BLaER1 treated with 17β-estradiol and CSF1 and Interleukin-3, amounts not matched to agents 10 nM and 100 nM (cell line): ENCODE results near the gene MAP3K7.

ENCODE experiments used
- H3K27ac ChIP-seq, 11 experiments: shearing (Covaris generic); formaldehyde crosslinking; 2 replicates each; pipeline ENCODE4 v1.8.1; 2022
- H3K27me3 ChIP-seq, 11 experiments: shearing (Covaris generic); formaldehyde crosslinking; 2 replicates each; pipeline ENCODE4 v1.8.1; 2022
- H3K36me3 ChIP-seq, 11 experiments: shearing (Covaris generic); formaldehyde crosslinking; 2 replicates each; pipeline ENCODE4 v1.8.1; 2022
- H3K4me1 ChIP-seq, 10 experiments: shearing (Covaris generic); formaldehyde crosslinking; 2 replicates each; pipeline ENCODE4 v1.8.1; 2022
- H3K4me2 ChIP-seq, 11 experiments: shearing (Covaris generic); formaldehyde crosslinking; 2 replicates each; pipeline ENCODE4 v1.8.1; 2022
- H3K4me3 ChIP-seq, 10 experiments: shearing (Covaris generic); formaldehyde crosslinking; 2 replicates each; pipeline ENCODE4 v1.8.1; 2022
- H3K9ac ChIP-seq, 11 experiments: shearing (Covaris generic); formaldehyde crosslinking; 2 replicates each; pipeline ENCODE4 v1.8.1; 2022
- H3K9me3 ChIP-seq, 11 experiments: shearing (Covaris generic); formaldehyde crosslinking; replicated peaks in 1 of 11; 2 replicates each; pipeline ENCODE4 v1.8.1; 2022
- H4K20me1 ChIP-seq, 11 experiments: shearing (Covaris generic); formaldehyde crosslinking; 2 replicates each; pipeline ENCODE4 v1.8.1; 2022
- Cebpa-rat ChIP-seq, 11 experiments: shearing (Covaris generic); IDR thresholded peaks; 2 replicates each; pipeline ENCODE4 v1.8.1; 2022

Gene MAP3K7

GRCh38 chr6:90497411-90497810 lies 89.5 kb downstream of the MAP3K7 start:
- H3K36me3 ChIP-seq: no peaks in the 10 kb centered on the region
- H3K4me1 ChIP-seq: peaks cover 14 to 23% (median 21%) of the 10 kb centered on the region in 10 experiments
- H3K27me3 ChIP-seq: no peaks in the 10 kb centered on the region
- H3K4me2 ChIP-seq: no peak overlapping the region
- no peak overlapping the region for H3K4me3 ChIP-seq
- no peak overlapping the region for H3K9ac ChIP-seq
- H3K9me3 ChIP-seq: no peaks in the 10 kb centered on the region
- no peaks in the 10 kb centered on the region for H4K20me1 ChIP-seq
- no peak for TF ChIP-seq Cebpa-rat (IDR thresholded peaks at IDR 0.05)
- H3K27ac ChIP-seq: no peak overlapping the region

GRCh38 chr6:90496258-90497016 lies 90.4 kb downstream of the MAP3K7 start:
- H3K27me3 ChIP-seq: no peaks in the 10 kb centered on the region
- no peak overlapping the region for H3K9ac ChIP-seq
- no peaks in the 10 kb centered on the region for H3K36me3 ChIP-seq
- no peak overlapping the region for H3K4me3 ChIP-seq
- peaks cover 14 to 29% (median 23%) of the 10 kb centered on the region in 10 experiments for H3K4me1 ChIP-seq
- no peak for TF ChIP-seq Cebpa-rat (IDR thresholded peaks at IDR 0.05)
- no peak overlapping the region for H3K27ac ChIP-seq
- H4K20me1 ChIP-seq: no peaks in the 10 kb centered on the region
- H3K4me2 ChIP-seq: no peak overlapping the region
- H3K9me3 ChIP-seq: no peaks in the 10 kb centered on the region

GRCh38 chr6:90495216-90495817 lies 91.6 kb downstream of the MAP3K7 start:
- Histone ChIP-seq H4K20me1 (no peaks in the 10 kb centered on the region), H3K4me2 (no peak overlapping the region), H3K4me1 (peaks cover 14 to 29% (median 23%) of the 10 kb centered on the region in 10 experiments), H3K4me3 (no peak overlapping the region), H3K36me3 (no peaks in the 10 kb centered on the region), H3K9ac (no peak overlapping the region), H3K27me3 (no peaks in the 10 kb centered on the region), H3K27ac (no peak overlapping the region), H3K9me3 (no peaks in the 10 kb centered on the region)
- TF ChIP-seq Cebpa-rat (IDR thresholded peaks at IDR 0.05): no peak

GRCh38 chr6:90494067-90494780 lies 92.6 kb downstream of the MAP3K7 start:
- Histone ChIP-seq H3K27ac (peak overlapping the region in 9 of 11 experiments; percentile 47 to 73 (median 61); a peak in 18 of 22 replicates), H4K20me1 (no peaks in the 10 kb centered on the region), H3K27me3 (no peaks in the 10 kb centered on the region), H3K9me3 (no peaks in the 10 kb centered on the region), H3K4me3 (no peak overlapping the region), H3K4me2 (peak overlapping the region; percentile 28 to 67 (median 61); a peak in 20 of 22 replicates), H3K9ac (0 out of 22 replicates have a peak overlapping the region, but pooled peaks of 1 of the 11 experiments have one; percentile 7), H3K36me3 (no peaks in the 10 kb centered on the region), H3K4me1 (peaks cover 14 to 29% (median 23%) of the 10 kb centered on the region in 10 experiments)
- no peak for TF ChIP-seq Cebpa-rat (IDR thresholded peaks at IDR 0.05)

GRCh38 chr6:90493332-90493731 lies 93.5 kb downstream of the MAP3K7 start:
- H3K9ac ChIP-seq: 0 out of 22 replicates have a peak overlapping the region, but pooled peaks of 2 of the 11 experiments have one; percentile 7 to 26
- no peak overlapping the region for H3K4me3 ChIP-seq
- H4K20me1 ChIP-seq: no peaks in the 10 kb centered on the region
- no peak for TF ChIP-seq Cebpa-rat (IDR thresholded peaks at IDR 0.05)
- peak overlapping the region; percentile 49 to 67 (median 61) for H3K4me2 ChIP-seq
- H3K9me3 ChIP-seq: no peaks in the 10 kb centered on the region
- H3K27ac ChIP-seq: peak overlapping the region in 9 of 11 experiments; percentile 47 to 73 (median 61); a peak in 18 of 22 replicates
- peaks cover 14 to 29% (median 23%) of the 10 kb centered on the region in 10 experiments for H3K4me1 ChIP-seq
- no peaks in the 10 kb centered on the region for H3K36me3 ChIP-seq
- H3K27me3 ChIP-seq: no peaks in the 10 kb centered on the region

GRCh38 chr6:90492798-90493197 lies 94.1 kb downstream of the MAP3K7 start:
- Histone ChIP-seq H4K20me1 (no peaks in the 10 kb centered on the region), H3K9me3 (no peaks in the 10 kb centered on the region), H3K27ac (peak overlapping the region in 9 of 11 experiments; percentile 31 to 73 (median 60); a peak in 17 of 22 replicates), H3K4me1 (peaks cover 14 to 29% (median 23%) of the 10 kb centered on the region in 10 experiments), H3K9ac (peak overlapping the region in 1 of 11 experiments; percentile 26; a peak in 1 of 22 replicates), H3K27me3 (no peaks in the 10 kb centered on the region), H3K4me3 (no peak overlapping the region), H3K4me2 (peak overlapping the region; percentile 49 to 67 (median 61); a peak in 20 of 22 replicates), H3K36me3 (no peaks in the 10 kb centered on the region)
- TF ChIP-seq Cebpa-rat (IDR thresholded peaks at IDR 0.05): no peak

- Histone ChIP-seq H4K20me1 (no peaks in the 10 kb centered on the region), H3K9ac (no peak overlapping the region), H3K4me2 (peak overlapping the region in 8 of 11 experiments; percentile 52 to 67 (median 64); a peak in 8 of 22 replicates), H3K36me3 (no peaks in the 10 kb centered on the region), H3K4me3 (no peak overlapping the region), H3K4me1 (peaks cover 14 to 29% (median 23%) of the 10 kb centered on the region in 10 experiments), H3K9me3 (no peaks in the 10 kb centered on the region), H3K27ac (peak overlapping the region in 5 of 11 experiments; percentile 56 to 73 (median 64); a peak in 7 of 22 replicates), H3K27me3 (no peaks in the 10 kb centered on the region)
- TF ChIP-seq Cebpa-rat (IDR thresholded peaks at IDR 0.05): no peak
Measured at GRCh38 chr6:90492369-90492768, 94.5 kb downstream of the MAP3K7 start.

GRCh38 chr6:90490030-90490716 lies 96.7 kb downstream of the MAP3K7 start:
- H3K36me3 ChIP-seq: no peaks in the 10 kb centered on the region
- no peak overlapping the region for H3K9ac ChIP-seq
- no peak overlapping the region for H3K4me2 ChIP-seq
- peaks cover 0 to 18% (median 12%) of the 10 kb centered on the region in 11 experiments; a peak in 17 of 22 replicates for H3K9me3 ChIP-seq
- H3K27ac ChIP-seq: no peak overlapping the region
- no peaks in the 10 kb centered on the region for H4K20me1 ChIP-seq
- peaks cover 14 to 29% (median 23%) of the 10 kb centered on the region in 10 experiments for H3K4me1 ChIP-seq
- no peak overlapping the region for H3K4me3 ChIP-seq
- TF ChIP-seq Cebpa-rat (IDR thresholded peaks at IDR 0.05): no peak
- H3K27me3 ChIP-seq: no peaks in the 10 kb centered on the region
